ENCODE data around the gene STAC3. TPM values are rescaled to one million over a fixed set of nuclear protein-coding genes. Genes with fewer than 3 reads are reported as not detected.
A peak's percentile ranks its signal among the peaks of the same experiment; 100 is the strongest.

The STAC3 gene
- total and polyA plus RNA-seq, 2 of the 13 experiments (the other 11 are each of a cell fraction or from before 2014, with no cell fraction given): 0.18 to 0.22 TPM

DNA sequence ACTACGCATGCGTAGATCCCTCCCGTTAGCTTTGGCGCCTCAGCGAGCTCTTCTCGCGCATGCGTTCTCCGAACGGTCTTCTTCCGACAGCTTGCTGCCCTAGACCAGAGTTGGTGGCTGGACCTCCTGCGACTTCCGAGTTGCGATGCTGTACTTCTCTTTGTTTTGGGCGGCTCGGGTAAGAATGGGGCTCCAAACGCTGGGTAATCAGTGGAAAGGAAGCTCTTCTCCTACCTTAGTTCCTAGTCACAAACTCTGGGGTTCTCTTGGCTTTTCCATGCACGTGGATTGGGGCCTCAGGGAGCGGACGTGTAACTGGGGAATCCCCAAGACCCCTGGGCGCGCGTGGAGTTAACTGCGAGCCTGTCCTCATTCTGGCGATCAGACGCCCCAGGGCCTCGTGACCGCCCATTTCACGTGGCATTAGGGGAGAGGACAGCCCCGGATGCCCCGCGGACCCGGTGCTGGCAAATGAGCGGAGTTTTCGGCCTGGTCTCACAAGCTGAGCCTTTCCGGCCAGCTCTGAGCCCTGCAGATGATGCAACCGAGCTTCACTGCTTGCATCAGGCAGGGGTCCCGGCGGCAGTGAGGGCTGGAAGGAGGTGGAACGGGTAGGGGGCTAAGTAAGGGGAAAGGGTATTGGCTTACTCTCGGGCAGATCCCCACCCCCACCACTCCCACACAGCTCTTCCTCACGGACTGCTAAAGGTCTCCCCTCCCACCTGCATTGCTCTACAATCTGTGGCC is 21.2 kb downstream of the STAC3 start, which contains the start of gene SHMT2 (continued):
- TF ChIP-seq, protein P1, sequence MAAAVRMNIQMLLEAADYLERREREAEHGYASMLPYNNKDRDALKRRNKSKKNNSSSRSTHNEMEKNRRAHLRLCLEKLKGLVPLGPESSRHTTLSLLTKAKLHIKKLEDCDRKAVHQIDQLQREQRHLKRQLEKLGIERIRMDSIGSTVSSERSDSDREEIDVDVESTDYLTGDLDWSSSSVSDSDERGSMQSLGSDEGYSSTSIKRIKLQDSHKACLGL (CRISPR knock-in tag; IDR thresholded peaks at IDR 0.05): peak; percentile 30; the same call in 1 of the 2 replicates
- TF ChIP-seq ATF7 (IDR thresholded peaks at IDR 0.05) (peak; percentile 48; the same call in 1 of the 2 replicates), ATF7 (CRISPR knock-in tag; IDR thresholded peaks at IDR 0.05) (peak; percentile 57; the same call in 1 of the 2 replicates), NAIF1 (CRISPR knock-in tag; IDR thresholded peaks at IDR 0.05; ENCODE audit: borderline replicate concordance) (peak; percentile 59; the same call in 1 of the 2 replicates), RBM39 (IDR thresholded peaks at IDR 0.05; ENCODE audit: low read depth, low read length, poor library complexity, severe bottlenecking) (peak; percentile 38), DPF2 (CRISPR knock-in tag; IDR thresholded peaks at IDR 0.05; ENCODE audit: borderline replicate concordance, low read depth) (no peak), POLR2AphosphoS5 (IDR thresholded peaks at IDR 0.05; ENCODE audit: low read depth, low read length) (peak; percentile 85), ZNF598 (CRISPR knock-in tag; IDR thresholded peaks at IDR 0.05; ENCODE audit: borderline replicate concordance) (peak; percentile 39; the same call in 1 of the 2 replicates), CHD2 (IDR thresholded peaks at IDR 0.05; ENCODE audit: low read depth, low read length) (no peak), TBL1XR1 (IDR thresholded peaks at IDR 0.05; ENCODE audit: borderline replicate concordance, low read length, partially characterized antibody) (peak; percentile 68), KDM5B (CRISPR knock-in tag; IDR thresholded peaks at IDR 0.05; ENCODE audit: borderline replicate concordance) (no peak), ZNF850 (CRISPR knock-in tag; conservative IDR thresholded peaks at IDR 0.05) (no peak), KLF15 (CRISPR knock-in tag; IDR thresholded peaks at IDR 0.05; ENCODE audit: borderline replicate concordance) (no peak), ATF1 (CRISPR knock-in tag; IDR thresholded peaks at IDR 0.05) (no peak), NFATC3 (CRISPR knock-in tag; IDR thresholded peaks at IDR 0.05) (no peak), ZFX (CRISPR knock-in tag; IDR thresholded peaks at IDR 0.05; ENCODE audit: low read depth) (peak; percentile 83), MIER2 (CRISPR knock-in tag; IDR thresholded peaks at IDR 0.05) (no peak), NFKBIZ (CRISPR knock-in tag; IDR thresholded peaks at IDR 0.05) (0 out of 2 replicates have a peak, but pooled peaks have one; percentile 39), CHD4 (IDR thresholded peaks at IDR 0.05; ENCODE audit: borderline replicate concordance, low read length) (no peak), ZNF652 (CRISPR knock-in tag; IDR thresholded peaks at IDR 0.05; ENCODE audit: borderline replicate concordance, low read depth) (no peak), ZNF317 (CRISPR knock-in tag; IDR thresholded peaks at IDR 0.05) (no peak; the same call in 1 of the 2 replicates), ZNF232 (CRISPR knock-in tag; IDR thresholded peaks at IDR 0.05; ENCODE audit: borderline replicate concordance) (peak; percentile 64; the same call in 1 of the 2 replicates), ZNF432 (CRISPR knock-in tag; IDR thresholded peaks at IDR 0.05; ENCODE audit: borderline replicate concordance) (no peak), SRF (IDR thresholded peaks at IDR 0.05; ENCODE audit: low read depth, low read length) (no peak)
- TF ChIP-seq, protein P2, sequence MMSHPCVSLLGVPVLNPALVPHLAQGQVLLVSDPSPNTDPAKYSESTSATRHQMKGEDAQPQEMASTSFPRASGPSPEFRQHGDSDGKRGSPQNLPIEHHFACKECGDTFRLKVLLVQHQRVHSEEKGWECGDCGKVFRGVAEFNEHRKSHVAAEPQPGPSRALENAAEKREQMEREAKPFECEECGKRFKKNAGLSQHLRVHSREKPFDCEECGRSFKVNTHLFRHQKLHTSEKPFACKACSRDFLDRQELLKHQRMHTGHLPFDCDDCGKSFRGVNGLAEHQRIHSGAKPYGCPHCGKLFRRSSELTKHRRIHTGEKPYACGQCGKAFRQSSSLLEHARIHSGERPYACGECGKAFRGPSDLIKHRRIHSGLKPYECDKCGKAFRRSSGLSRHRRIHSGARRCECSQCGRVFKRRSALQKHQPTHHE (CRISPR knock-in tag; IDR thresholded peaks at IDR 0.05; ENCODE audit: borderline replicate concordance): no peak
- TF ChIP-seq, protein P3, sequence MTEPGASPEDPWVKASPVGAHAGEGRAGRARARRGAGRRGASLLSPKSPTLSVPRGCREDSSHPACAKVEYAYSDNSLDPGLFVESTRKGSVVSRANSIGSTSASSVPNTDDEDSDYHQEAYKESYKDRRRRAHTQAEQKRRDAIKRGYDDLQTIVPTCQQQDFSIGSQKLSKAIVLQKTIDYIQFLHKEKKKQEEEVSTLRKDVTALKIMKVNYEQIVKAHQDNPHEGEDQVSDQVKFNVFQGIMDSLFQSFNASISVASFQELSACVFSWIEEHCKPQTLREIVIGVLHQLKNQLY (CRISPR knock-in tag; IDR thresholded peaks at IDR 0.05): no peak
- TF ChIP-seq, protein P4, sequence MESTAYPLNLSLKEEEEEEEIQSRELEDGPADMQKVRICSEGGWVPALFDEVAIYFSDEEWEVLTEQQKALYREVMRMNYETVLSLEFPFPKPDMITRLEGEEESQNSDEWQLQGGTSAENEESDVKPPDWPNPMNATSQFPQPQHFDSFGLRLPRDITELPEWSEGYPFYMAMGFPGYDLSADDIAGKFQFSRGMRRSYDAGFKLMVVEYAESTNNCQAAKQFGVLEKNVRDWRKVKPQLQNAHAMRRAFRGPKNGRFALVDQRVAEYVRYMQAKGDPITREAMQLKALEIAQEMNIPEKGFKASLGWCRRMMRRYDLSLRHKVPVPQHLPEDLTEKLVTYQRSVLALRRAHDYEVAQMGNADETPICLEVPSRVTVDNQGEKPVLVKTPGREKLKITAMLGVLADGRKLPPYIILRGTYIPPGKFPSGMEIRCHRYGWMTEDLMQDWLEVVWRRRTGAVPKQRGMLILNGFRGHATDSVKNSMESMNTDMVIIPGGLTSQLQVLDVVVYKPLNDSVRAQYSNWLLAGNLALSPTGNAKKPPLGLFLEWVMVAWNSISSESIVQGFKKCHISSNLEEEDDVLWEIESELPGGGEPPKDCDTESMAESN (CRISPR knock-in tag; conservative IDR thresholded peaks at IDR 0.05): peak; percentile 93
